Thyroid gland (tissue), 4 donors: Measurements from ENCODE around the gene PSPN.

Experiments used
- POLR2A ChIP-seq, 2 donors: fragments of 450-650 bp; IDR thresholded peaks; one replicate each; pipeline ENCODE4 v1.6.1; 2017; ENCODE audit warnings: antibody characterized with exemption in 2 of 2, mild to moderate bottlenecking in 2 of 2, moderate library complexity in 1 of 2
- TF ChIP-seq, protein P1 (sequence below), 6 experiments: fragments of 200-600 bp in 3 of 6; fragments of 450-650 bp in 3 of 6; sonication (generic) in 3 of 6; IDR thresholded peaks; one replicate each; pipeline ENCODE4 v1.5.1; 2016 to 2019; ENCODE audit warnings: antibody characterized with exemption in 6 of 6, mild to moderate bottlenecking in 2 of 6, inconsistent platforms in 1 of 6, moderate library complexity in 1 of 6

DNA sequence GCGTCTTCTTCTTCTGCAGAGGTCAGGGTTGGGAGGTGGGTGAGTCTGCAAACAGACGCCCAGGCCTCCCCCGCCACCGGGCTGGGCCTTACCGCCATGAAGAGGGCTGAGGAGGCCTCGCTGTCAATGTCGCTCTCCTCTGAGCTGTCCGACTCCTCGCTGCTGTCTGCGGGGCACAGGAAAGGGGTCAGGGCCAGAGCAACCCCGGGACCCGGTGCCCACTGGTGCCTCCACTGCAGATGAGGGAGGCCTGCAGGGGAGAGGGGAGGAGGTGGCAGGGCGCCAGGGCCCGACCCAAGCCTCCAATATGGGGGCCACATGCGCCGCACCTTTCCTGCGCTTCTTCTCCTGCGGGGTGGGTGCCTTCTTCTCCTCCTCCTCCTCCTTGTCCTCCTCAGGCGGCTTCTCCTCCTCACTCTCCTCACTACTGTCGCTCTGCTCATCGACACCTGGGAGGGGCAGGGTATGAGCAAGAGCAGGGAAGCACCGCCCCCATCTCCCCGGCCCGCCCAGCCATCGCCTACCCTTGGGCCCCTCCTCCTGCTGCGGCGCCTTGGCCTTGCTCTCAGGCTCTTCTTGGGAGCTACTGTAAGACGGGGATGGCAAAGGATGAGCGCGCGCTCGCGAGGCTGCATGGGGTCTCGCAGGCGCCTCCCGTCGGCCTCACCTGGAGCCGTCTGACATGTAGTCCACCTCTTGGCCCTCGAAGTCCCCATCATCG, 5.5 kb upstream of the PSPN start:
- TF ChIP-seq, protein P1, sequence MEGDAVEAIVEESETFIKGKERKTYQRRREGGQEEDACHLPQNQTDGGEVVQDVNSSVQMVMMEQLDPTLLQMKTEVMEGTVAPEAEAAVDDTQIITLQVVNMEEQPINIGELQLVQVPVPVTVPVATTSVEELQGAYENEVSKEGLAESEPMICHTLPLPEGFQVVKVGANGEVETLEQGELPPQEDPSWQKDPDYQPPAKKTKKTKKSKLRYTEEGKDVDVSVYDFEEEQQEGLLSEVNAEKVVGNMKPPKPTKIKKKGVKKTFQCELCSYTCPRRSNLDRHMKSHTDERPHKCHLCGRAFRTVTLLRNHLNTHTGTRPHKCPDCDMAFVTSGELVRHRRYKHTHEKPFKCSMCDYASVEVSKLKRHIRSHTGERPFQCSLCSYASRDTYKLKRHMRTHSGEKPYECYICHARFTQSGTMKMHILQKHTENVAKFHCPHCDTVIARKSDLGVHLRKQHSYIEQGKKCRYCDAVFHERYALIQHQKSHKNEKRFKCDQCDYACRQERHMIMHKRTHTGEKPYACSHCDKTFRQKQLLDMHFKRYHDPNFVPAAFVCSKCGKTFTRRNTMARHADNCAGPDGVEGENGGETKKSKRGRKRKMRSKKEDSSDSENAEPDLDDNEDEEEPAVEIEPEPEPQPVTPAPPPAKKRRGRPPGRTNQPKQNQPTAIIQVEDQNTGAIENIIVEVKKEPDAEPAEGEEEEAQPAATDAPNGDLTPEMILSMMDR (IDR thresholded peaks at IDR 0.05): no peak
- TF ChIP-seq POLR2A (IDR thresholded peaks at IDR 0.05): no peak
